ENCODE results near the gene CPSF4L. TPM values are rescaled to one million over a fixed set of nuclear protein-coding genes. Genes with fewer than 3 reads are reported as not detected.

Gene CPSF4L
- total and polyA plus RNA-seq, 2 of the 13 experiments (the other 11 are each of a cell fraction or from before 2014, with no cell fraction given) = 0.73 to 1.6 TPM

GRCh38 chr17:73203788-73204479 lies 57.7 kb downstream of the CPSF4L start (continued):
- TF ChIP-seq ZNF615 (CRISPR knock-in tag; IDR thresholded peaks at IDR 0.05; ENCODE audit: borderline replicate concordance) (0 out of 2 replicates have a peak, but pooled peaks have one; percentile 14), REPIN1 (CRISPR knock-in tag; IDR thresholded peaks at IDR 0.05; ENCODE audit: borderline replicate concordance, low read depth) (peak; percentile 53; the same call in 1 of the 2 replicates), POLR2AphosphoS2 (IDR thresholded peaks at IDR 0.05; ENCODE audit: low read depth, low read length) (peak; percentile 84; the same call in 1 of the 2 replicates), ZNF33A (CRISPR knock-in tag; IDR thresholded peaks at IDR 0.05; ENCODE audit: borderline replicate concordance) (no peak), ZNF614 (CRISPR knock-in tag; IDR thresholded peaks at IDR 0.05; ENCODE audit: borderline replicate concordance) (peak; percentile 19; the same call in 1 of the 2 replicates), ZNF142 (CRISPR knock-in tag; IDR thresholded peaks at IDR 0.05) (0 out of 2 replicates have a peak, but pooled peaks have one; percentile 47), ZNF652 (CRISPR knock-in tag; IDR thresholded peaks at IDR 0.05; ENCODE audit: borderline replicate concordance, low read depth) (peak; percentile 21; the same call in 1 of the 2 replicates), ZMYM4 (CRISPR knock-in tag; IDR thresholded peaks at IDR 0.05) (peak; percentile 29; the same call in 1 of the 2 replicates), SNAPC2 (CRISPR knock-in tag; IDR thresholded peaks at IDR 0.05) (0 out of 2 replicates have a peak, but pooled peaks have one; percentile 8), ZNF770 (CRISPR knock-in tag; IDR thresholded peaks at IDR 0.05) (peak; percentile 66), PLSCR1 (CRISPR knock-in tag; IDR thresholded peaks at IDR 0.05; ENCODE audit: borderline replicate concordance) (no peak), ZC3H4 (CRISPR knock-in tag; IDR thresholded peaks at IDR 0.05; ENCODE audit: borderline replicate concordance) (peak; percentile 59; the same call in 1 of the 2 replicates), EP300 (IDR thresholded peaks at IDR 0.05; ENCODE audit: low read depth in 2 of 2, low read length in 2 of 2) (peak in 1 of 2 experiments; percentile 20; a peak in 1 of 4 replicates), EP300 (CRISPR knock-in tag; IDR thresholded peaks at IDR 0.05; ENCODE audit: borderline replicate concordance) (no peak), CBX1 (IDR thresholded peaks at IDR 0.05; ENCODE audit: low read depth) (peak; percentile 29), ZNF549 (CRISPR knock-in tag; IDR thresholded peaks at IDR 0.05) (no peak)

Measured in HepG2 (cell line).